ENCODE results near the gene GINS2. TPM values are rescaled to one million over a fixed set of nuclear protein-coding genes. Genes with fewer than 3 reads are reported as not detected.

Gene GINS2
- total and polyA plus RNA-seq, 2 experiments from 2014 or later = 40.5 to 44.4 TPM

- no peak for TF ChIP-seq REST (IDR thresholded peaks at IDR 0.05; ENCODE audit: unreplicated experiment)
- no peak for TF ChIP-seq EZH2 (IDR thresholded peaks at IDR 0.05; ENCODE audit: low read depth, unreplicated experiment)
- TF ChIP-seq EZH2phosphoT487 (IDR thresholded peaks at IDR 0.05; ENCODE audit: unreplicated experiment) = no peak
- no peak for TF ChIP-seq ZNF462 (CRISPR knock-in tag; IDR thresholded peaks at IDR 0.05)
- no peak for TF ChIP-seq JUNB (IDR thresholded peaks at IDR 0.05; ENCODE audit: unreplicated experiment)
- Histone ChIP-seq H4K20me1 (replicated peaks; ENCODE audit: insufficient read depth) (peaks cover 23% of the 10 kb centered on the region), H3K27me3 (ENCODE audit: insufficient read depth) (no peaks in the 10 kb centered on the region), H2AFZ (no peak overlapping the region), H3K27ac (ENCODE audit: low read depth) (no peak overlapping the region), H3F3A (replicated peaks; ENCODE audit: low read depth) (no peaks in the 10 kb centered on the region), H3K4me2 (no peak overlapping the region), H3K4me3 (no peak overlapping the region), H3K4me1 (ENCODE audit: insufficient read depth) (no peaks in the 10 kb centered on the region), H3K9me2 (ENCODE audit: insufficient read depth) (no peaks in the 10 kb centered on the region), H3K79me2 (replicated peaks; ENCODE audit: insufficient read depth) (peaks cover 79% of the 10 kb centered on the region), H3K36me3 (ENCODE audit: insufficient read depth) (no peaks in the 10 kb centered on the region)
- no peak for DNase-seq (ENCODE audit: low spot score)
- H3K27me3 Mint-ChIP-seq (ENCODE audit: insufficient read depth, low read depth, poor library complexity) = peaks cover 13% of the 10 kb centered on the region
- H3K4me1 Mint-ChIP-seq = peaks cover 4% of the 10 kb centered on the region; the same call in 2 of the 3 replicates
- ATAC-seq = no peak
- H3K27ac Mint-ChIP-seq = no peak overlapping the region
- H3K9me3 Mint-ChIP-seq = no peaks in the 10 kb centered on the region
- H3K36me3 Mint-ChIP-seq (ENCODE audit: low read depth) = peaks cover 5% of the 10 kb centered on the region
- H3K4me3 Mint-ChIP-seq = no peak overlapping the region
These were observed 45.1 kb downstream of the GINS2 start for GRCh38 chr16:85643631-85644030.
